CD4-positive, alpha-beta T cell treated with Interleukin-4 for 4 hours (primary cell): ENCODE data around the gene RND3.

Experiments used
- DNase-seq: peaks from one replicate; pipeline ENCODE4 v3.0.0-alpha.2; 2020

The RND3 gene

GRCh38 chr2:150438654-150439053 is 48.8 kb downstream of the RND3 start:
- DNase-seq, result no peak

GRCh38 chr2:150438041-150438440 is 49.4 kb downstream of the RND3 start:
- DNase-seq, result no peak

- no peak for DNase-seq
These were observed 55.2 kb downstream of the RND3 start for GRCh38 chr2:150432312-150432625.

GRCh38 chr2:150431561-150432311 is 55.7 kb downstream of the RND3 start:
- DNase-seq, result no peak

GRCh38 chr2:150429384-150429961 is 58.0 kb downstream of the RND3 start:
- no peak for DNase-seq

- DNase-seq, result no peak
These were observed 58.8 kb downstream of the RND3 start for GRCh38 chr2:150428641-150429040.

- DNase-seq, result no peak
These were observed 60.2 kb downstream of the RND3 start for GRCh38 chr2:150427298-150427697.

- no peak for DNase-seq
These were observed 60.7 kb downstream of the RND3 start for GRCh38 chr2:150426724-150427123.

- DNase-seq, result no peak
These were observed 61.2 kb downstream of the RND3 start for GRCh38 chr2:150426315-150426714.

- DNase-seq, result no peak
These were observed 62.1 kb downstream of the RND3 start for GRCh38 chr2:150425121-150425955.

GRCh38 chr2:150424406-150424805 is 63.1 kb downstream of the RND3 start:
- DNase-seq, result no peak

GRCh38 chr2:150421126-150421651 is 66.3 kb downstream of the RND3 start:
- DNase-seq, result no peak

- no peak for DNase-seq
These were observed 68.6 kb downstream of the RND3 start for GRCh38 chr2:150418916-150419315.
